Tongue (tissue), 2 donors: ENCODE measurements around the gene ALDH7A1. TPM values are rescaled to one million over a fixed set of nuclear protein-coding genes. Genes with fewer than 3 reads are reported as not detected.
"Not testable (repeated sequence)": the region's sequence is repeated elsewhere in the genome, so short reads cannot be mapped to it uniquely, and the experiment has no call there.

Source experiments
- DNase-seq: peaks from one replicate; pipeline ENCODE4 v3.0.0-alpha.2; 2015
- total RNA-seq: library from RNA; depleted of rRNA; stranded (reverse); fragments of >200 nt; gene quantifications from one replicate; pipeline ENCODE4 v1.2.3, GENCODE V29; 2014

ALDH7A1 gene
- total RNA-seq, 1 donor from 2014 or later: 45.2 TPM

DNA sequence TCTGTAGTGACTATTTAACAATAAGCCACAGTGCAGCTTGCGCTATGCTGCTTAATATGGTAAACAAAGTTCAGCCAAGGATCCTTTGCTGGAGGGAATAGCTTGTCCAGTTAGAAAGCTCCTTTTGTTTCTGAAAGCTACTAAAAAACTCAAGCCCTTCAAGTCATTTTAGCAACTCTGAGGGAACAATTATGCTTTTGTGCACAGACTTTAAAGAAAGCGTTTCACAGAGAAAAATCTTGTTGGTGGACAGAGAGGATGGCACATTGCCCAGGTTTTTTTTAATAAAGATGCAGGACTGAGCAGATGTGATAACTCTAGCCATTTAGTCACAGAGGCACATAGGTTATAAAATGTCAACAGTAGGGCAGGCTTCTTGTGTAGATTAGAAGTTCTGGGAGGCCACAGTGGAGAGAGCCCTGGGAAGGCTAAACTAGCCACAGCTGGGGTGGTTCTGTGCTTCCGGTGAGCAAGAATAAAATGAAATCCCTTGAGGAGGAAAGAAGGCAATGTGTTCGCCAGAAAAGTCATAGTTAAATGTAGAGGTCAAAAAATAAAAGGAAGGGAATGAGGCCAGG lies 63.4 kb downstream of the ALDH7A1 start:
- peak; percentile 71 for DNase-seq

DNA sequence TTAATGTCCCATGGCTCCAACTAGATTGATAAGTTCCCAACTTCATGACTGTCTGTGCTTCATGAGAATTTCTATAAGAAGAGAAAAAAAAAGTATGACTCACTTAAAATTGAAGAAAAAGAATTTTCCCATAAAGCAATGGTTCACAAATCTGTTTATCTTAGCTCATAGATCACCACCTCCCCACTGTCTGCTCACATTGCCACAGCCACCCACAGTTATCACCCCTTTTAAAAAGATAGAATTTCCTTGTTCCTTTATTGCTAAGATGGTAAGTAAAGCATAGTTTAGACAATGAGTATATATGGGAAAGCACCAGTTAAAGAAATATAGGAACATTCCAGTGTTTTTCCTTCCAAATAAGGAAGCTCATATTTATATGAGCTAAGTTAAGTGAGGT lies 67.1 kb downstream of the ALDH7A1 start:
- DNase-seq: no peak

DNA sequence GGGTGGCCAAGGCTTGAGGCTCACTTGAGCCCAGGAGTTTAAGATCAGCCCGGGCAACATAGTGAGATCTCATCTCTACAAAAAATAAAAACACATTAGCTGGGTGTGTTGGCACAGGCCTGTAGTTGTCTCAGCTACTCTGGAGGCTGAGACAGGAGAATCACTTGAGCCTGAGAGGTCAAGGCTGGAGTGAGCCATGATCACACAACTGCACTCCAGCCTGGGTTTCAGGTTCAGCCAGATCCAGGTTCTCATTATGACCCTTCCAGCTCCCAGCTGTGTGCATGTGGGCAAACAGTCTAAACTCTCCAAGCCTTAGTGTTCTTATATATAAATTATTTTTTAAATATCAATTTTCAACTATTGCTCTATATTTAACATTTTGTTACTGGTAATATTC lies 67.9 kb downstream of the ALDH7A1 start:
- DNase-seq: no peak

DNA sequence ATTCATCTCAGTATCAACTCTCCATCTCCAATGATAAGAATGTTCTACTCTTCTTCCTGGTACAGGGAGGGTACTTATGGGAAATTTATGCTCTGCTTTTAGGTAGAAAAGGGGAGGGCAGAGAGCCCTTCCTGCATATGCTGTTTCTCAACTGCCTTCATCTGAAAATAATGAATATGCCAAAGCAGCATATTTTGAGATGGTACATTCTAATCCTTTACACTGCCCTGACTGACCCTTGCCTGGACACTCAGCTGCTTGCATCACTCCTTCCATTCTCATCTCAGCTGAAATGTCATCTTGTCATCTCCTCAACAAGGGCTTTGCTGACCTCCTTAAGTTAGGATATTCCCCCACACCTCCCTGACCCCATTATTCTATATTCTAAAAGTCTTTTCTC lies 68.5 kb downstream of the ALDH7A1 start:
- DNase-seq: no peak

DNA sequence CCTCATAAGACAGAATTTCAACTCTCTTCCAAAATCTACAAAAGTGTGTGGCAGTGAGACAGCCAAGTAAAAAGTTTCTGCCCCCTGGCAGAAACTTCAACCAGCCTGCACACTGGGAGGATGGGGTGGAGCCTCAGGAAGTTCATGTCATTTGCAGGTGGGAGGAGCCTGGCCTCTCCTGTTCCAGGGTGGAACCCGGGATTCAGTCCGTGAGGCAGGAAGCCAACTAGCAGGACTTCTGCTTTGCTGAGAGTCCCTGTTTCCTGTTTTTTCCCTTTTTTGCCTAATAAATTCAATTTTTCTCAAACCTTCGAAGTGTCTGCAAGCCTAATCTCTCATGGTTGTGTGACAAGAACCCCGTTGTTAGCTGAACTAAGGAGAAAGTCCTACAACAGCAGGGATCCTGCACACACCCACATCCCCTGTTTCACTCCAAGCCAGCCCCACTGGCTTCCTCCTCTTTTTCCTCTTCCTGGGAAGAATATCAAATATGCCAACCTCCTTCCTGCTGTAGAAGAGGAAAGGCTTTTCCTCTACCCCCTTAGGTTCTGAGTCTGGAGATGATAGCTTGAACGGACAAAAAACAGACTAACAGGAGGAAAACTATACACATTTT lies 69.3 kb downstream of the ALDH7A1 start:
- no peak for DNase-seq

DNA sequence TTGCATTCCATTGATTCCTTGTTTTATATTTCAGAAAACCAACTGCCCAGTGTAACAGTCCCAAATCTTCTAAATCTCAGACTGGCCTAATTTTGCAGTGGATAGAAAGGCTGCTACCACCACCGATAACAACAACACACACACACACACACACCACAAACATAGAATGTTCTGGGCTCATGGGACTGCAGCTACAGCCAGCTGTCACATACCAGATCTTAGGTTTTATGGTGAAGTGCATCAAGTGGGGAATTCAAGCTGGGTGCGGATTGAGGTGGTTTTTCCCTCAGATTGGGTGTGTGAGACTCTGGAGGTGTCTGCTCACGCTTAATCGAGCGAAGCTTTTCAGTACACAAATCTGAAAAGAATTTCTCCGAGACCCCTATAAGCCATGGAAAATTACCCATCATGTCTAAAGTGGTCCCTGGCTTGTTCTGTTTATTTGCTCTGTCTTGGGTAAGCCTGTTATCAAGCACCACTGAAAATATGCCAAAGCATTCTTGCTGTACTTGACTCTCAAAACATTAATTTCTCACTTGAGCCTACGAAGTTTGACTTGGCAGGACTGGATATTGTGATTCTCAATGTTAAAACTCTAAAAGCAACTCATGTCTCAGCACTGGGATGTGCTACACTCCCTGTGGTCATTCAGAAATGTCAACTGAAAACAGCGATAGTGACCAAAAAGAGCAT lies 71.1 kb downstream of the ALDH7A1 start:
- DNase-seq: no peak

DNA sequence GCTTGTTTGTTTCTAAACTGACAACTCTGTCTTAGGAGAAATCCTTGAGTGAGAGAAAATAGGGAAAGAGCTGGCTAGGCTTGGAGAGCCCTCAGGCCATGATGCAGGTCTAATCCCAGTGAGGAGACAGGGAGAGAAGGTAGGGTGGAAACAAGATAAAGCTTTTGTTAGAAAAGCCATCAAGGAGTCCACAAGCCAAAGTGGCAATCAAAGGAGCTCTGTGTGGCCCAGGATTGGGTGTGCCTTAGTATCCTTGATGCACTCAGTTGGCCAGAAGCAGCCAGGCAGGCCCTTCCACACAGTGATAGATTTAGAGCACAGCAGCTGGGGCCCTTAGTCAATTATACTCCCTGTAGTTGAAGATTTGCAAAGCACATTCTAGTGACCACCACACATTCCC lies 73.9 kb downstream of the ALDH7A1 start:
- no peak for DNase-seq

DNA sequence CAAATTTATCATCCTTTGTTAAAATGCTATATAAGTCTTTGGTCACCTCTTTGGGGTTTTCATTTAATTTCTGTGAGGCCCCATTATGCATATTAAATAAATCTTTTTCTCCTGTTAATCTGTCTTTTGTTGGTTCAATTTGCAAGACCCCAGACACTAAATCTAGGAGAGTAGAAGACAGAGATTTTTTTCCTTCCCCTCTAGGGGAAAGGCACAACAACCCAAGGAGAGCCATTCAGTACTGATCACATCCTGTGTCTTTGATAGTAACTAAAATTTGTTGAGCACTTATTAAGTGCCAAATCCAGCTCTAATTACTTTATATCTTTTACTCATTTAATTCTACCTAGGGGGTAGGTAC lies 74.4 kb downstream of the ALDH7A1 start:
- no peak for DNase-seq

DNA sequence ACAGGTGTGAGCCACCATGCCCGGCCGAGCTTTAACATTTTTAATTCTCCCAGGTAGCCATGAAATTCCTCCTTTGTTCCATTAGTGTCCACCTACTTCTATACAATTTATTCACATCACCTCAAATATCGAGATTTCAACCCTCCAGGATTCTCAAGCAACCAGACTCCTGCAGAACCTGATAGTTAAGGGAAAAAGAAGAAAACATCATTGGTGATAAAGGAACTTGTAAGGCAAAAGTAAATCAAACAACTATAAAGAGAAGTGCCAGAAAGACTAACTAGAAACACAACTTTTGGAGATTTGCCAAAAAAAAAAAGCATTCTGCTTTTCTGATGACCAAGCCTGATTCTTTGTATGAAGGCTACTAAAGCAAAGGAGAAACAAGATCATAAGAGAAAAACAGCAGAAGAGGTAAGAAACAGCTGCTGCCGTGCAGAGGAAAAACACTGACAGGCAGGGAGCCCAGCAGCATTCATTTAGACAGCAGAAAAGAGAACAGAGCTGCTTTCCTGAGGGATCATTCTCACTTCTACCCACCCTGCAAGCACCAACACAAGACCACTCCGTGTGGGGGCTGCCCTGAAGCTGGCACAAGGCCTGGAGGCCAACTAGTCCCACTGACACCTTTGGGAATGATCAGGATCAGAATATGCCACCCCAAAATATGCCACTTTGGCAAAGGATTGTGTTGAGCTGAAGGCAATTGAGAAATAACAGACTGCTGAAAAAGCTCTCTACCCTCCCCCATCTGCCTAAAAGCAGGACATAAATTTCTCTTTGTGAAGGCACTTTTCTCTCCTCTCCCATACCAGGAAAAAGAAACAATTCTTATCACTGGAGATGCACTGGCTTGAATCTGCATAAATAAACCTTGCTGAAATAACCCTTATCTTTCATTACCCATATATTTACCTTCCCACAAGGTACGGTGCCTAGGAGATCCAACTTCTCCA lies 75.1 kb downstream of the ALDH7A1 start:
- peak; percentile 64 for DNase-seq

DNA sequence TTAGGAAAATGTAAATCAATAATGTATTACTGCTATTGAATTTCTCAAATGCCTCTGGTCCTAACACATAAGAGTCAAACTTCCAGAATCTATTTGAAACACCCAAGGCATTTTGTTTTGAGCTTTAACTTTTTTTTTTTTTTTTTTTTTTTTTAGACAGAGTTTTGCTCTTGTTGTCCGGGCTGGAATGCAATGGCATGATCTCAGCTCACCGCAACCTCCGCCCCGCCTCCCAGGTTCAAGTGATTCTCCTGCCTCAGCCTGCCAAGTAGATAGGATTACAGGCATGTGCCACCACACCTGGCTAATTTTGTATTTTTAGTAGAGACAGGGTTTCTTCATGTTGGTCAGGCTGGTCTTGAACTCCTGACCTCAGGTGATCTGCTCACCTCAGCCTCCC lies 75.8 kb downstream of the ALDH7A1 start:
- DNase-seq: not testable (repeated sequence)

DNA sequence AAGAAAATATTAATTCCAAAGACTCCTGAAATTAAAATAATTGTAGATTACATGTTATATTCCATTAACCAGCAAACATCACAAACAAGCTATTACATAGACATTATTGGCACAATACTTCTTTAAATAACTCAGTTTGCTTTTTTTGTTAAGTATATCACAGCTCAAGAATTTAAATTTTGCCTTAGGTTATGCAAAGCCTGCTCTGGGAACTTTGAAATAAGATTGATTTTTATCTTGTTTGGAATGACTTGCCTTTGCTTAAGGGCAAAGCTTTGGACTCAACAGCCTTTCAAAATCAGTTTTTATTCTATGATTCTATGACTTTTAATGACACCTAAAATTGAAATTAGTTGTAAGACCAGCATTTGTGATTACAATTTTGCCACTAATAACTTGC lies 78.2 kb downstream of the ALDH7A1 start:
- DNase-seq: no peak

DNA sequence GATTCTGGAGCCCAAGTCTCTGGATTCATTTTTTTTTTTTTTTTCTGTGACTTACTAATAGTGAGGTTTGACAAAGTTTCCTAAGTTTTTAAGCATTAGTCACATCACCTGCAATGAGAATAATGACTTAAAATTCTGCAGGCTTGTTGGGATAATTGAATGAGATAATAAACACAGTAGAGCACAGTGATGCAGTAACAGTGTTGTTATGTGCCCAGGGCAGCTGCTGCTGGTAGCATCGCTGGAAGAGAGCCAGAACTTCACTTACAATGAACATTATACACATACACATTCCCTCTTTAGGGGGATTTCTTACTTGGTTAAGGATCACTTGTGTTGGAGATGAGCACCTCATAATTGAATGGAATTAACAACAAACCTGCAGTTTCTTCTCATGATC lies 78.9 kb downstream of the ALDH7A1 start:
- peak; percentile 84 for DNase-seq

DNA sequence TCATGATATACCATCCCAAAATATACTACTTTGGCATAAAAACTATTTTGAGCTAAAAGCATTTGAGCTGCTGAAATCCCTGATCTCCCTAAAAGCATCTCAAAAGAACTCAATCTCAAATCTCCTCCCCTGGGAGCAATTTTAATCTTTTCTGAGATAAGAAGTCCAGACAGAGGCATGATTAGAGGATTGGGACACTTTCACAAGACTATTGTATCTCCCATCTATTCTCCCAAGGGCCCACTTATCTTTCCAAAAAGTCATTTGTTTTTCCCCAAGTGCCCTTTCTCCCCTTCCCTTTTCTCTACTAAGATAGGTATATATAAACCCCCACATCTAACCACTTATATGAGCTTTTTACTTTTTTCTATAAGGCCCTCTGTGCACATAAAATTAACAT lies 79.7 kb downstream of the ALDH7A1 start:
- DNase-seq: no peak

DNA sequence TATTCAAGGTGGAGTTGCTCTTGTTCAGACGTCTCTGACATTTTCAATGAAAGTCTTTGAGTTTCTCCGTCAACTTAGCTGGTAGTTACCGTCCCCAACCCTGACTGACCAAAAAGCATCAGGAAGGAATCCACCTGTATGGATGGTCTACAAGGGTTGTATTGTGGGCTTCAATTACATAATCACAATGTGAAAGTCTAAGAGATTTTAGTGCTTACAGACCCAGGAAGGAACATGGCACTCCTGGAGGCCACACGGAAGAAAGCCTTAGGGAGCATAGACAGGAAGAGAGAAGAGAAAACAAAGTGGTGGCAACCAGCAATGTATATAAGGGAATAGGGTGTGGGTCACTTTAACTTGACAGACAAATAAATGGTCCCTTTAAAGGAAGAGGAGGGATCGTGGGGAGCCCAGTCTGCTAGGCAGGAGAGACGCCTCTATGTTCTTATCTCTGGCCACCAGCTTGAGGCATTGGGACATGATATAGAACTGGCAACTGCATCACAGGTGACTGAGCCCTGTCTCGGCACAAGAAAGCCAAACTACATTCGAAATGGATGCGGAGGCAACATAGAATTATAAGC lies 80.4 kb downstream of the ALDH7A1 start:
- no peak for DNase-seq

DNA sequence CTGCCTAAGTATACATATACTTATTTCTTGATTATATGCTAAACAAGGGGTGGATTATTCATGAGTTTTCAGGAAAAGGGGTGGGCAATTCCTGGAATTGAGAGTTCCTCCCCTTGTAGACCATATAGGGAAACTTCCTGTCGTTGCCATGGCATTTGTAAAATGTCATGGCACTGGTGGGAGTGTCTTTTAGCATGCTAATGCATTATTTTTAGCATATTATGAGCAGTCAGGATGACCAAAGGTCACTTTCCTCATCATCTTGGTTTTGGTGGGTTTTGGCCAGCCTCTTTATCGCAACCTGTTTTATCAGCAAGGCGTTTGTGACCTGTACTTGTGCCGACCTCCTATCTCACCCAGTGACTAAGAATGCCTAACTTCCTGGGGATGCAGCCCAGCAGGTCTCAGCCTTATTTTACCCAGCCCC lies 80.9 kb downstream of the ALDH7A1 start:
- no peak for DNase-seq

DNA sequence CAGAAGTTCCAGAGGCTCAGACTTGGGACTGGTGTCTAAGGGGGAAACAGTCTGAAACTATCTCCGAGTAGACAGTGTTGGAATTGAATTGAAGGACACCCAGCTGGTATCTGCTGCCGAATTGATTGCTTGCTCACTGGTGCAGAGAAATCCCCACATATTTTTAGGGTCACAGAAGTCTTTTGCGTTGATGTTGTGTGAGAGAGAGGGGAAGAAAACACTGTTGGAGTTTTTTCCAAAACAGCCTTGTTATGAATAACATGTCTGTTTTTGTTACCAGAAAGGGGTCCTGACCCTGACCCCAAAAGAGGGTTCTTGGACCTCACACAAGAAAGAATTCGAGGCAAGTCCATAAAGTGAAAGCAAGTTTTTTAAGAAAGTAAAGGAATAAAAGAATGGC lies 81.3 kb downstream of the ALDH7A1 start:
- DNase-seq: no peak

DNA sequence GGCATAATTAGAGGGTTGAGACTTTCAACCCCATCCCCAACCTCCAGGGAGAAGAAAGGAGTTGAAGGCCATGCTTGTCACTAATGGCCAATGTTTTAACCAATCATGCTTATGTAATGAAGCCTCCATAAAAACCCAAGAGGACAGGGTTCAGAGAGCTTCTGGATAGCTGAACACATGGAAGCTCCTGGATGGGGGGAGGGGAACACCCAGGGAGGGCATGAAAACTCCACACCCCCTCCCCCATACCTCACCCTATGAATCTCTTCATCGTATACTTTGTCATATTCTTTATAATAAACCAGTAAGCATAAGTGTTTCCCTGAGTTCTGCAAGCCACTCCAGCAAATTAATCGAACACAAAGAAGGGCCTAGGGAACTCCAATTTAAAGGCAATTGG lies 81.7 kb downstream of the ALDH7A1 start:
- DNase-seq: no peak

DNA sequence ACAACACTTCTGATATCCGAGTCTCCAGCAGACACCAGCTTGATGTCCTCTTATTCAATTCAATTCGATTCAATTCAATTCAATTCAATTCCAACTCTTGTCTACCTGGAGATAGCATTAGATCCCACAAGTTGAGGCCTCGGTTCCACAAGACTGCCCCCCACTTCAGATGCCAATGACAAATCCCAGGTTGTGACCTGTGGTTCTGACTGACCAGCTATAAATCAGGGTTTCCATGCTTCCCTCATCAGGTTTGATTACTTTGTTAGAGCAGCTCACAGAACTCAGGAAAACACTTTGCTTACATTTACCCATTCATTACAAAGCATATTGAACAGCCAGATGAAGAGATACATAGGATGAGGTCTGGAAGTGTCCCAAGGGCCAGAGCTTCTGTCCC lies 82.6 kb downstream of the ALDH7A1 start:
- no peak for DNase-seq

DNA sequence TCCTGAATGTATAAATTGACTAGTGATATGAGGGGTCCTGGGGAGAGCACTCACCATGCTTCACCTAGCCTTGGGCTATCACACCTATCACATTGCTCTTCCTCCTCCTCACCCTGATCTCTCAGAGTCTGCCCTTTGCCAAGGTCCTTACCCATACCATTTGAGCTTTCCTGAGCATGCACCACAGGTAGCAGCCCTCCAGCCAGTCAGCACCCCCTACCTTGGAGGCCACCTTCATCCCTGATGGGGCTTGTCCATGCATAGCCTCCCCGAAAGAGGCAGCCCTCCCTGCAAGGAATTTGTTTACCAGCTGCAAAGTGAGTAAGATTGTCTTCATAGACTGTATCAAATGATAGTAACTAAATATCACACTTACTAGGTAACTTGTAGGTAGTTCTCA lies 83.1 kb downstream of the ALDH7A1 start:
- no peak for DNase-seq

DNA sequence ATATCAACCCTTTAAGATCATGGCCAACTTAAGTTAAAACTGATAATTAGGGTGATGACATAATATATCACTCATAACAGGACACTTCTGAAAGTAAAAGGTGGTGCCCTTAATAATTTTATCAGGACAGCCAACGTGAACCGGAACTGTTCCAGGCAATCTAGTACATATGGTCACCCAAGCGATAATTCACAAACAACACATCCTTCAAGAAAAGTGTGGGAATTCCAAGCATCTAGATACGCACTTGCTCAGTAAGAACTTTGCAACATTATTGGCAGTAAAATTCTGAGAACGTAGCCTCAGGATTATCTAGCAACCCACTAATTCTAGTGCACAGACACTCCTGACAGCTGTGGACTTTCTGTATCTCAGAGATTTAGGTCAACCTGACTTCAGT lies 85.7 kb downstream of the ALDH7A1 start:
- no peak for DNase-seq

DNA sequence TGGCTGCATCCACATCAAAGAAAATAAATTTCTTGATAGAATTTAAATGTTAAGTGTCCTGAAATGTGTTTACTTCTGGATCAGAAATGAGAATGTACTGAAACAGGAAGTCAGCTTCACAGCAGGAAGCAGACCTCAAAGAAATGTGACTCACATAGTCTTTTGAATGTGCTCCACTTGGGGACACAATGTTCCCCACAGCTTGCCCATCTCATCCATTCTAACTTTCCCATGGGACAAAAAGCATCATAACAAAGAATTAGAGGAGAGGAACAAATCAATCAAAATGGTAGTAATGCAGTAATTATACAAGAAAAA lies 86.1 kb downstream of the ALDH7A1 start:
- no peak for DNase-seq

DNA sequence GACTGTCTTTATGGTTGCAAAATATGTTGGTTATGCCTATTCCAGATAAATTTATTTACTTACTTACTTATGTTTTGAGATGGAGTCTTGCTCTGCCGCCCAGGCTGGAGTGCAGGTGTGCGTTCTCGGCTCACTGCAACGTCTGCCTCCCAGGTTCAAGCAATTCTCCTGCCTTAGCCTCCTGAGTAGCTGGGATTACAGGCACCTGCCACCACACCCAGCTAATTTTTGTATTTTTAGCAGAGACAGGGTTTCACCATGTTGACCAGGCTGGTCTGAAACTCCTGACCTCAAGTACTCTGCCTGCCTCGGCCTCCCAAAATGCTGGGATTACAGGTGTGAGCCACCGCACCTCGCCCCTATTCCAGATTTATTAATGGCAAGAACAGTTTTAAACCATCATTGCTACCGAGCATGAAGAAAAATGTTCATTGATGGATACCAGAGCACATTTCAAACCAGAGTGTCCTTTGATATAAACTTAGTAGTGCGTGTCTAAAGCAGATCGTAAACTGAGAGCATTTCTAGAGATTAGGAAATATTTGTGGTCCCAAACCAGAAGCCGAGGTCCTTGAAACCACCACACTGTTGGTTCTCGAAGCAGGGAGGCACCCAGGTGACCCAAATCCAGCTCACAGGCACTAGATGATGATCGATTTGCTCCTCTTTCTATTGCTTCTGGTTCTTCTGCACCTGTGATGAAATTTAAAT lies 86.6 kb downstream of the ALDH7A1 start:
- DNase-seq: no peak
